Skeletal muscle tissue (tissue), 4 donors: ENCODE results near the gene FOXC1. TPM values are rescaled to one million over a fixed set of nuclear protein-coding genes. Genes with fewer than 3 reads are reported as not detected.

ENCODE experiments used
- H3K27ac ChIP-seq: one replicate; pipeline ENCODE4 v1.7.0; 2013; ENCODE audit warnings: mild to moderate bottlenecking, low read depth, low read length, inconsistent platforms
- H3K27me3 ChIP-seq, 3 donors: one replicate each; pipeline ENCODE4 v1.7.0; 2013; ENCODE audit warnings: low read length in 3 of 3; ENCODE audit not compliant: control insufficient read depth in 3 of 3, insufficient read depth in 3 of 3
- H3K36me3 ChIP-seq, 3 donors: one replicate each; pipeline ENCODE4 v1.7.0; 2013; ENCODE audit warnings: low read length in 3 of 3; ENCODE audit not compliant: control insufficient read depth in 3 of 3, insufficient read depth in 3 of 3
- H3K4me1 ChIP-seq, 3 donors: one replicate each; pipeline ENCODE4 v1.7.0; 2013; ENCODE audit warnings: low read length in 3 of 3, mild to moderate bottlenecking in 3 of 3; ENCODE audit not compliant: control insufficient read depth in 3 of 3, insufficient read depth in 3 of 3
- H3K4me3 ChIP-seq, 3 donors: one replicate each; pipeline ENCODE4 v1.7.0; 2013; ENCODE audit warnings: low read length in 3 of 3
- H3K9ac ChIP-seq, 3 donors: one replicate each; pipeline ENCODE4 v1.7.0; 2013; ENCODE audit warnings: low read length in 3 of 3, mild to moderate bottlenecking in 3 of 3, moderate library complexity in 2 of 3, low read depth in 1 of 3
- H3K9me3 ChIP-seq, 3 donors: one replicate each; pipeline ENCODE4 v1.7.0; 2013; ENCODE audit warnings: low read length in 3 of 3; ENCODE audit not compliant: control insufficient read depth in 3 of 3
- total RNA-seq: library from RNA; depleted of rRNA; stranded (reverse); fragments of >200 nt; gene quantifications from one replicate; pipeline ENCODE4 v1.2.3, GENCODE V29; 2014
- donor health status: Osteomylitis.

FOXC1 gene
- total RNA-seq, 1 donor from 2014 or later, result 1.6 TPM

- Histone ChIP-seq H3K9ac (peak overlapping the region; percentile 45 to 57 (median 50)), H3K36me3 (no peaks in the 10 kb centered on the region), H3K4me3 (no peak overlapping the region), H3K9me3 (peaks cover 0 to 6% (median 3%) of the 10 kb centered on the region in 3 donors), H3K27me3 (no peaks in the 10 kb centered on the region), H3K4me1 (peaks cover 0 to 8% (median 5%) of the 10 kb centered on the region in 3 donors), H3K27ac (peak overlapping the region; percentile 74)
Measured at GRCh38 chr6:1575210-1576041, 34.3 kb upstream of the FOXC1 start.

- peak overlapping the region in 1 of 3 donors; percentile 47 for H3K9ac ChIP-seq
- H3K27me3 ChIP-seq, result no peaks in the 10 kb centered on the region
- no peaks in the 10 kb centered on the region for H3K36me3 ChIP-seq
- peaks cover 0 to 8% (median 5%) of the 10 kb centered on the region in 3 donors for H3K4me1 ChIP-seq
- H3K4me3 ChIP-seq, result no peak overlapping the region
- peaks cover 0 to 4% (median 2%) of the 10 kb centered on the region in 3 donors for H3K9me3 ChIP-seq
- H3K27ac ChIP-seq, result peak overlapping the region; percentile 74
Measured at GRCh38 chr6:1576166-1576565, 33.5 kb upstream of the FOXC1 start.

DNA sequence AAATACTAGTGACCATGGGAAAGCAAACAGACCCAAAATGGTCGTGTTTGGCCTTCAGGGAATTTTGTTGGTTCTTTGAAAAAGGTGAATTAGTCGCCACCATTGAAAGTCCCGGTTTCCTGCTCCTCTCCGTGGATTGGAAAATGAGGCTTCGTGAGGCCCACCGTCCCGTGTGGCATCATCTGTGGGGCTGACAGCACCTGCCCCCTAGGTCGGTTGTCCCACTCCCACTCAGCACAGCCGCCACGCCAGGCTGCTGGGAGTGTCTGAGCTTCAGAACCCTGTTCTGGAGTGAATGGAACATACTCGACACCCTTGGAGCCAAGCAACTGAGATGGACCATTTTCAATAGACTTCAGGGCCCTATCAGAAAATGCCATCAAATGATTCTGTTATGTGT is 33.0 kb upstream of the FOXC1 start:
- Histone ChIP-seq H3K9me3 (peaks cover 0 to under 1% (median 0%) of the 10 kb centered on the region in 3 donors), H3K4me1 (peaks cover 0 to 8% (median 5%) of the 10 kb centered on the region in 3 donors), H3K36me3 (no peaks in the 10 kb centered on the region), H3K9ac (no peak overlapping the region), H3K4me3 (no peak overlapping the region), H3K27ac (no peak overlapping the region), H3K27me3 (peaks cover 0 to 2% (median 0%) of the 10 kb centered on the region in 3 donors)

GRCh38 chr6:1577146-1577680 is 32.5 kb upstream of the FOXC1 start:
- no peak overlapping the region for H3K27ac ChIP-seq
- no peaks in the 10 kb centered on the region for H3K9me3 ChIP-seq
- no peaks in the 10 kb centered on the region for H3K36me3 ChIP-seq
- no peak overlapping the region for H3K4me3 ChIP-seq
- H3K27me3 ChIP-seq, result peaks cover 0 to 3% (median 0%) of the 10 kb centered on the region in 3 donors
- no peak overlapping the region for H3K9ac ChIP-seq
- peaks cover 0 to 8% (median 5%) of the 10 kb centered on the region in 3 donors for H3K4me1 ChIP-seq

GRCh38 chr6:1577896-1578745 is 31.6 kb upstream of the FOXC1 start:
- no peak overlapping the region for H3K27ac ChIP-seq
- H3K27me3 ChIP-seq, result peaks cover 0 to 3% (median 0%) of the 10 kb centered on the region in 3 donors
- no peaks in the 10 kb centered on the region for H3K36me3 ChIP-seq
- H3K9me3 ChIP-seq, result no peaks in the 10 kb centered on the region
- no peak overlapping the region for H3K4me3 ChIP-seq
- no peak overlapping the region for H3K9ac ChIP-seq
- peaks cover 0 to 8% (median 5%) of the 10 kb centered on the region in 3 donors for H3K4me1 ChIP-seq

GRCh38 chr6:1579096-1579495 is 30.6 kb upstream of the FOXC1 start:
- H3K9ac ChIP-seq, result no peak overlapping the region
- H3K9me3 ChIP-seq, result no peaks in the 10 kb centered on the region
- H3K36me3 ChIP-seq, result no peaks in the 10 kb centered on the region
- H3K4me1 ChIP-seq, result peaks cover 0 to 6% (median 5%) of the 10 kb centered on the region in 3 donors
- peaks cover 0 to 3% (median 0%) of the 10 kb centered on the region in 3 donors for H3K27me3 ChIP-seq
- no peak overlapping the region for H3K4me3 ChIP-seq
- no peak overlapping the region for H3K27ac ChIP-seq

GRCh38 chr6:1580109-1580508 is 29.6 kb upstream of the FOXC1 start:
- no peak overlapping the region for H3K27ac ChIP-seq
- H3K27me3 ChIP-seq, result peaks cover 0 to 3% (median 0%) of the 10 kb centered on the region in 3 donors
- no peak overlapping the region for H3K9ac ChIP-seq
- no peak overlapping the region for H3K4me3 ChIP-seq
- no peaks in the 10 kb centered on the region for H3K36me3 ChIP-seq
- peaks cover 0 to 4% (median 2%) of the 10 kb centered on the region in 3 donors for H3K4me1 ChIP-seq
- no peaks in the 10 kb centered on the region for H3K9me3 ChIP-seq

DNA sequence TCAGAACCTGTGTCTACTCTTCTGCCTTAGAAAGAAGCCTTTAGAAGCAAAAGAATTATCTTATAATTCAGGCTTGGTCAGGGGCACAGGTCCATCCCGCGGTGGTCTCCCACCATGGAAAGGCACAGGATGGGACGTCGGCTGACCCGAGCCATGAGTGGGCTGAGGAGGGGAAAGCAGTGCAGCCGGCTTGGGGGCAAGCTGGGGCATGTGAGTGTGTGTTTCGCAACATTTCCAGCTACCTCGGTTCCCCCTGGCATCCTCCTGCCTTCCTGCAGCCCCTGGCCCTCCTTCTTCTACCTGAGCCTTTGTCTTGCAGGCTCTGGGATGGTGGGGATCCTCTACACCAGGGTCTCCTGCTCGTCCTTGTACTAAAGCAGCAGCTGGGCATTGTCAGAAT is 29.1 kb upstream of the FOXC1 start:
- Histone ChIP-seq H3K4me1 (peaks cover 0 to 2% (median 0%) of the 10 kb centered on the region in 3 donors), H3K9me3 (no peaks in the 10 kb centered on the region), H3K27ac (no peak overlapping the region), H3K36me3 (no peaks in the 10 kb centered on the region), H3K27me3 (peaks cover 0 to 3% (median 0%) of the 10 kb centered on the region in 3 donors), H3K4me3 (no peak overlapping the region), H3K9ac (no peak overlapping the region)

- Histone ChIP-seq H3K4me1 (no peaks in the 10 kb centered on the region), H3K4me3 (no peak overlapping the region), H3K9ac (no peak overlapping the region), H3K27me3 (peaks cover 0 to 3% (median 0%) of the 10 kb centered on the region in 3 donors), H3K36me3 (no peaks in the 10 kb centered on the region), H3K9me3 (no peaks in the 10 kb centered on the region), H3K27ac (no peak overlapping the region)
Measured at GRCh38 chr6:1581120-1581991, 28.4 kb upstream of the FOXC1 start.
